OCI-LY1 (cell line): ENCODE data around the gene GSE1.

ENCODE experiments used
- H2AFZ ChIP-seq: fragments of 200-600 bp; sonication (generic), shearing (Covaris generic); 2 replicates; pipeline ENCODE4 v1.6.0; 2014; ENCODE audit warnings: antibody characterized with exemption, mild to moderate bottlenecking, low read length
- H3F3A ChIP-seq: fragments of 200-600 bp; sonication (generic), shearing (Covaris generic); 2 replicates; pipeline ENCODE4 v1.6.0; 2014; ENCODE audit warnings: mild to moderate bottlenecking, antibody characterized with exemption, low read length, moderate library complexity; ENCODE audit not compliant: insufficient read depth
- H3K27ac ChIP-seq: fragments of 200-600 bp; sonication (generic); 2 replicates; pipeline ENCODE4 v1.5.1; 2014; ENCODE audit warnings: low read length, mixed run types, mild to moderate bottlenecking, low read depth; ENCODE audit not compliant: poor library complexity, severe bottlenecking
- H3K27me3 ChIP-seq: fragments of 200-600 bp; sonication (generic); 2 replicates; pipeline ENCODE4 v1.6.0; 2014; ENCODE audit warnings: antibody characterized with exemption, mild to moderate bottlenecking, low read length, moderate library complexity; ENCODE audit not compliant: insufficient read depth
- H3K36me3 ChIP-seq: fragments of 200-600 bp; sonication (generic); 2 replicates; pipeline ENCODE4 v1.6.1; 2014; ENCODE audit warnings: mild to moderate bottlenecking, antibody characterized with exemption, low read length, moderate library complexity, mixed read lengths; ENCODE audit not compliant: insufficient read depth
- H3K4me1 ChIP-seq: fragments of 200-600 bp; sonication (generic); 2 replicates; pipeline ENCODE4 v1.5.1; 2014; ENCODE audit warnings: mild to moderate bottlenecking, low read length, moderate library complexity; ENCODE audit not compliant: insufficient read depth, severe bottlenecking
- H3K4me2 ChIP-seq: fragments of 200-600 bp; sonication (generic), shearing (Covaris generic); 2 replicates; pipeline ENCODE4 v1.6.1; 2014; ENCODE audit warnings: low read length
- H3K4me3 ChIP-seq: fragments of 200-600 bp; sonication (generic); 2 replicates; pipeline ENCODE4 v1.5.1; 2014; ENCODE audit warnings: low read length, low read depth, mild to moderate bottlenecking, mixed read lengths; ENCODE audit not compliant: poor library complexity, severe bottlenecking
- H3K79me2 ChIP-seq: fragments of 200-600 bp; shearing (Covaris generic); 2 replicates; pipeline ENCODE4 v1.6.1; 2016; ENCODE audit warnings: mixed run types, low read length, mixed read lengths; ENCODE audit not compliant: insufficient read depth
- H3K9ac ChIP-seq: fragments of 200-600 bp; sonication (generic), shearing (Covaris generic); 2 replicates; pipeline ENCODE4 v1.6.1; 2014; ENCODE audit warnings: mild to moderate bottlenecking, low read length, mixed read lengths
- H3K9me2 ChIP-seq: fragments of 200-600 bp; sonication (generic), shearing (Covaris generic); 2 replicates; pipeline ENCODE4 v1.6.1; 2014; ENCODE audit warnings: low read depth, mild to moderate bottlenecking, low read length, mixed read lengths
- H3K9me3 ChIP-seq: fragments of 200-600 bp; shearing (Covaris generic); 2 replicates; pipeline ENCODE4 v1.6.1; 2014; ENCODE audit warnings: low read length, mixed read lengths
- H4K20me1 ChIP-seq: fragments of 200-600 bp; sonication (generic), shearing (Covaris generic); 2 replicates; pipeline ENCODE4 v1.6.0; 2016; ENCODE audit warnings: mild to moderate bottlenecking, low read length; ENCODE audit not compliant: insufficient read depth
- EZH2 ChIP-seq: fragments of 200-600 bp; sonication (generic), shearing (Covaris generic); IDR thresholded peaks from 2 replicates; pipeline ENCODE4 v1.8.0; 2017; ENCODE audit warnings: borderline replicate concordance, mixed run types, mild to moderate bottlenecking, antibody characterized with exemption, low read length, moderate library complexity, mixed read lengths
- TF ChIP-seq, protein P1 (sequence below): fragments of 200-600 bp; sonication (generic), shearing (Covaris generic); IDR thresholded peaks from 2 replicates; pipeline ENCODE4 v1.5.1; 2017; ENCODE audit warnings: mild to moderate bottlenecking, antibody characterized with exemption, low read length, moderate library complexity, mixed read lengths

Gene GSE1

GRCh38 chr16:85575920-85576319 is 37.2 kb upstream of the GSE1 start:
- no peaks in the 10 kb centered on the region; the same call in 1 of the 2 replicates for H4K20me1 ChIP-seq
- no peak overlapping the region for H3K4me2 ChIP-seq
- no peak for TF ChIP-seq EZH2
- TF ChIP-seq, protein P1, sequence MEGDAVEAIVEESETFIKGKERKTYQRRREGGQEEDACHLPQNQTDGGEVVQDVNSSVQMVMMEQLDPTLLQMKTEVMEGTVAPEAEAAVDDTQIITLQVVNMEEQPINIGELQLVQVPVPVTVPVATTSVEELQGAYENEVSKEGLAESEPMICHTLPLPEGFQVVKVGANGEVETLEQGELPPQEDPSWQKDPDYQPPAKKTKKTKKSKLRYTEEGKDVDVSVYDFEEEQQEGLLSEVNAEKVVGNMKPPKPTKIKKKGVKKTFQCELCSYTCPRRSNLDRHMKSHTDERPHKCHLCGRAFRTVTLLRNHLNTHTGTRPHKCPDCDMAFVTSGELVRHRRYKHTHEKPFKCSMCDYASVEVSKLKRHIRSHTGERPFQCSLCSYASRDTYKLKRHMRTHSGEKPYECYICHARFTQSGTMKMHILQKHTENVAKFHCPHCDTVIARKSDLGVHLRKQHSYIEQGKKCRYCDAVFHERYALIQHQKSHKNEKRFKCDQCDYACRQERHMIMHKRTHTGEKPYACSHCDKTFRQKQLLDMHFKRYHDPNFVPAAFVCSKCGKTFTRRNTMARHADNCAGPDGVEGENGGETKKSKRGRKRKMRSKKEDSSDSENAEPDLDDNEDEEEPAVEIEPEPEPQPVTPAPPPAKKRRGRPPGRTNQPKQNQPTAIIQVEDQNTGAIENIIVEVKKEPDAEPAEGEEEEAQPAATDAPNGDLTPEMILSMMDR: no peak
- no peaks in the 10 kb centered on the region for H3F3A ChIP-seq
- no peak overlapping the region for H3K4me3 ChIP-seq
- no peaks in the 10 kb centered on the region for H3K9me3 ChIP-seq
- H3K27me3 ChIP-seq: no peaks in the 10 kb centered on the region; the same call in 1 of the 2 replicates
- no peak overlapping the region for H3K9ac ChIP-seq
- H3K9me2 ChIP-seq: no peaks in the 10 kb centered on the region
- H3K79me2 ChIP-seq: peaks cover 6% of the 10 kb centered on the region; the same call in 1 of the 2 replicates
- H3K27ac ChIP-seq: no peak overlapping the region
- no peak overlapping the region for H2AFZ ChIP-seq
- H3K36me3 ChIP-seq: peaks cover 28% of the 10 kb centered on the region
- peaks cover 19% of the 10 kb centered on the region for H3K4me1 ChIP-seq

GRCh38 chr16:85576944-85577343 is 36.2 kb upstream of the GSE1 start:
- Histone ChIP-seq H3K27ac (no peak overlapping the region), H3K4me2 (no peak overlapping the region), H3K9me2 (no peaks in the 10 kb centered on the region), H3F3A (no peaks in the 10 kb centered on the region), H4K20me1 (peaks cover 3% of the 10 kb centered on the region; the same call in 1 of the 2 replicates), H3K36me3 (peaks cover 24% of the 10 kb centered on the region), H3K27me3 (no peaks in the 10 kb centered on the region; the same call in 1 of the 2 replicates), H3K9me3 (no peaks in the 10 kb centered on the region), H3K4me3 (no peak overlapping the region), H3K9ac (no peak overlapping the region), H3K4me1 (peaks cover 14% of the 10 kb centered on the region), H2AFZ (no peak overlapping the region), H3K79me2 (peaks cover 6% of the 10 kb centered on the region; the same call in 1 of the 2 replicates)
- TF ChIP-seq, protein P1: no peak

DNA sequence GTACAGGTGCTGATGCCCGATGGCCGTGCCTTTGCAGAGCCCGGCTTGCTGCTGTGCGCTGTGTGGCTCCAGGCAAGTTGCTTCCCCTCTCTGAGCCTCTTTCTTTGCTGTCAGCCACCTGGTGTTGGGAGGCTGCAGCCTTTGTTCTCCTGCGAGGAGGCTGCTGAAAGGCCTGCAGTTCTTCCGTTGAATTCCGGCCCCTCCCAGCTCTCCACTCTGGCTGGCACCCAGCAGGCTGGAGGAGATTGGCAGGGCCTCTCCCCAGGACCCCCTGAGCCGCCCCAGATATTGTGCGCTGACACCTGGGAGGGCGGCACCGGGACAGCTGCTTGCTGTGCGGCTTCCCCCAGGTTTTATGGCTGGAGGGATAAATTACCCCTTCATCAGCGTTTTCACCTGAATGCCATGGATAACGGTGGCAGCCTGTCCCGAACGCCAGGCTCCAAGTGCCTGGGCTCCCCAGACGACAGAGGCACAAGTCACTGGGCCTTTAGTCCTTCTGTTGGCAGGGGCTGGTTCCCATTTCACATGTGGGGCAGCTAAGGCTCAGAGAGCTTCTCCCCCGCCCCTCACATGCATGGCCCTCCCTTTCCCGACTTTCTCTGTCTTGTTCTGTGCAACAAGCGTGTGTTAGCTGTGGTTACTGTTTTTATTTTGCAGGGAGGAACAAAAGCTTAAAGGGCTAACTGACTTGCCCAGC is 35.1 kb upstream of the GSE1 start:
- Histone ChIP-seq H3K36me3 (peaks cover 16% of the 10 kb centered on the region; the same call in 1 of the 2 replicates), H3K9me2 (no peaks in the 10 kb centered on the region), H3K9me3 (no peaks in the 10 kb centered on the region), H3K9ac (no peak overlapping the region), H3K27ac (no peak overlapping the region), H2AFZ (no peak overlapping the region), H3K4me1 (peaks cover 24% of the 10 kb centered on the region), H3K4me3 (no peak overlapping the region), H3F3A (no peaks in the 10 kb centered on the region), H3K27me3 (peaks cover 3% of the 10 kb centered on the region; the same call in 1 of the 2 replicates), H3K79me2 (peaks cover 6% of the 10 kb centered on the region), H4K20me1 (peaks cover 3% of the 10 kb centered on the region; the same call in 1 of the 2 replicates), H3K4me2 (no peak overlapping the region)
- TF ChIP-seq EZH2: no peak
- TF ChIP-seq, protein P1: no peak
